HepG2 (cell line): Measurements from ENCODE around the gene PANK3. TPM values are rescaled to one million over a fixed set of nuclear protein-coding genes. Genes with fewer than 3 reads are reported as not detected.
A peak's percentile ranks its signal among the peaks of the same experiment; 100 is the strongest.

ENCODE experiments used
- AHDC1 ChIP-seq: sonication (generic); formaldehyde crosslinking; IDR thresholded peaks from 2 replicates; pipeline ENCODE4 v1.5.1; 2020; ENCODE audit warnings: mild to moderate bottlenecking, missing genetic modification reagents, borderline replicate concordance
- NR2C2 ChIP-seq: sonication (generic); formaldehyde crosslinking; IDR thresholded peaks from 2 replicates; pipeline ENCODE4 v1.4.0; 2020; ENCODE audit warnings: missing genetic modification reagents, mild to moderate bottlenecking, moderate library complexity, borderline replicate concordance
- NR2F6 ChIP-seq, 2 experiments: IDR thresholded peaks; 2 replicates each; pipeline ENCODE4 v1.6.1; 2016; ENCODE audit warnings: antibody characterized with exemption in 1 of 2, mild to moderate bottlenecking in 1 of 2
- REPIN1 ChIP-seq: sonication (generic); formaldehyde crosslinking; IDR thresholded peaks from 2 replicates; pipeline ENCODE4 v1.8.0; 2022; ENCODE audit warnings: missing genetic modification reagents, low read depth, mild to moderate bottlenecking, borderline replicate concordance
- SALL1 ChIP-seq: sonication (generic); formaldehyde crosslinking; IDR thresholded peaks from 2 replicates; pipeline ENCODE4 v1.8.0; 2022; ENCODE audit warnings: mild to moderate bottlenecking, missing genetic modification reagents
- SMARCC2 ChIP-seq: fragments of 450-650 bp; IDR thresholded peaks from 2 replicates; pipeline ENCODE4 v1.6.1; 2017; ENCODE audit warnings: antibody characterized with exemption, mild to moderate bottlenecking
- TBX2 ChIP-seq: sonication (generic); formaldehyde crosslinking; IDR thresholded peaks from 2 replicates; pipeline ENCODE4 v1.5.0; 2020; ENCODE audit warnings: missing genetic modification reagents, mild to moderate bottlenecking, borderline replicate concordance
- TBX3 ChIP-seq: fragments of 450-650 bp; IDR thresholded peaks from 2 replicates; pipeline ENCODE4 v1.6.1; 2017; ENCODE audit warnings: antibody characterized with exemption, mild to moderate bottlenecking, inconsistent platforms, borderline replicate concordance
- TFDP1 ChIP-seq: IDR thresholded peaks from 2 replicates; pipeline ENCODE4 v1.6.1; 2016; ENCODE audit warnings: missing compliant biosample characterization, missing genetic modification reagents, borderline replicate concordance
- ZFAT ChIP-seq: sonication (generic); formaldehyde crosslinking; conservative IDR thresholded peaks from 2 replicates; pipeline ENCODE4 v1.8.1; 2023; ENCODE audit warnings: missing genetic modification reagents, inconsistent platforms
- ZMYM4 ChIP-seq: sonication (generic); formaldehyde crosslinking; IDR thresholded peaks from 2 replicates; pipeline ENCODE4 v1.8.1; 2023; ENCODE audit warnings: mild to moderate bottlenecking, missing genetic modification reagents
- ZNF343 ChIP-seq: sonication (generic); formaldehyde crosslinking; IDR thresholded peaks from 2 replicates; pipeline ENCODE4 v1.4.0; 2020; ENCODE audit warnings: mild to moderate bottlenecking, missing genetic modification reagents
- ZNF430 ChIP-seq: sonication (generic); formaldehyde crosslinking; IDR thresholded peaks from 2 replicates; pipeline ENCODE4 v1.9.0; 2021; ENCODE audit warnings: mild to moderate bottlenecking, missing genetic modification reagents
- ZNF609 ChIP-seq: sonication (generic); formaldehyde crosslinking; IDR thresholded peaks from 2 replicates; pipeline ENCODE4 v1.4.0; 2020; ENCODE audit warnings: mild to moderate bottlenecking, missing genetic modification reagents, borderline replicate concordance
- ZSCAN9 ChIP-seq: IDR thresholded peaks from 2 replicates; pipeline ENCODE4 v1.6.1; 2016; ENCODE audit warnings: borderline replicate concordance
- polyA plus RNA-seq, 8 experiments: library from polyadenylated mRNA; depleted of rRNA in 3 of 8; stranded (reverse) in 7 of 8; unstranded in 1 of 8; fragments of >200 nt; fragmentation: Illumina TruSeq in 4 of 8; extraction: Trizol in 4 of 8; gene quantifications; 2 replicates each; pipeline versions ENCODE4 v1.2.1 to v1.2.3, GENCODE V29; 2011 to 2016; ENCODE audit warnings: low read depth in 4 of 8, missing spikeins in 1 of 8, mixed read lengths in 1 of 8; ENCODE audit not compliant: insufficient read depth in 1 of 8
- total RNA-seq, 5 experiments: library from RNA; depleted of rRNA; stranded (reverse); fragments of >200 nt; fragmentation: Illumina TruSeq; extraction: Trizol; gene quantifications; 2 replicates each; pipeline ENCODE4 v1.2.3, GENCODE V29; 2016; ENCODE audit warnings: low read depth in 1 of 5

PANK3 gene
- total and polyA plus RNA-seq, 2 of the 13 experiments (the other 11 are each of a cell fraction or from before 2014, with no cell fraction given) = 26.9 to 69.5 TPM

GRCh38 chr5:168624850-168625364 lies 45.7 kb upstream of the PANK3 start (continued):
- peak; percentile 91 for TF ChIP-seq AHDC1
- TF ChIP-seq ZFAT (CRISPR knock-in tag) = 0 out of 2 replicates have a peak, but pooled peaks have one; percentile 32
- 0 out of 2 replicates have a peak, but pooled peaks have one; percentile 61 for TF ChIP-seq ZNF430 (CRISPR knock-in tag)
- TF ChIP-seq TFDP1 (CRISPR knock-in tag) = 0 out of 2 replicates have a peak, but pooled peaks have one; percentile 13
- TF ChIP-seq NR2F6 (IDR thresholded peaks at IDR 0.05) = peak; percentile 85
- peak; percentile 75 for TF ChIP-seq NR2F6 (CRISPR knock-in tag; IDR thresholded peaks at IDR 0.05)
- peak; percentile 37; the same call in 1 of the 2 replicates for TF ChIP-seq REPIN1 (CRISPR knock-in tag)
- TF ChIP-seq TBX3 = peak; percentile 72; the same call in 1 of the 2 replicates
- 0 out of 2 replicates have a peak, but pooled peaks have one; percentile 35 for TF ChIP-seq ZNF343 (CRISPR knock-in tag)
- 0 out of 2 replicates have a peak, but pooled peaks have one; percentile 5 for TF ChIP-seq NR2C2 (CRISPR knock-in tag)
- TF ChIP-seq SMARCC2 = no peak
- TF ChIP-seq ZSCAN9 (CRISPR knock-in tag) = peak; percentile 41; the same call in 1 of the 2 replicates
- TF ChIP-seq ZMYM4 (CRISPR knock-in tag) = peak; percentile 68
- peak; percentile 85; the same call in 1 of the 2 replicates for TF ChIP-seq SALL1 (CRISPR knock-in tag)
- peak; percentile 85 for TF ChIP-seq ZNF609 (CRISPR knock-in tag)
- TF ChIP-seq TBX2 = peak; percentile 80
